Activated CD8-positive, alpha-beta memory T cell treated with anti-CD3 and anti-CD28 coated beads for 36 hours (primary cell): Measurements from ENCODE around the gene TDRD6. TPM values are rescaled to one million over a fixed set of nuclear protein-coding genes. Genes with fewer than 3 reads are reported as not detected.
"Not testable (repeated sequence)": the region's sequence is repeated elsewhere in the genome, so short reads cannot be mapped to it uniquely, and the experiment has no call there.

Experiments used
- CTCF ChIA-PET: fragments of 350-600 bp; sonication (Branson Sonifier 250); formaldehyde crosslinking; loops from one replicate; lab custom pipeline; 2021; ENCODE audit warnings: antibody characterized with exemption; lab: Charles Lee
- POLR2A ChIA-PET: fragments of 350-600 bp; sonication (Branson Sonifier 250); formaldehyde crosslinking; loops from one replicate; lab custom pipeline; 2021; ENCODE audit warnings: antibody characterized with exemption; lab: Charles Lee
- total RNA-seq, 2 experiments: library from RNA; stranded (reverse); gene quantifications; one replicate each; pipeline ENCODE4 v1.2.3, GENCODE V29; 2021

TDRD6 gene, protein sequence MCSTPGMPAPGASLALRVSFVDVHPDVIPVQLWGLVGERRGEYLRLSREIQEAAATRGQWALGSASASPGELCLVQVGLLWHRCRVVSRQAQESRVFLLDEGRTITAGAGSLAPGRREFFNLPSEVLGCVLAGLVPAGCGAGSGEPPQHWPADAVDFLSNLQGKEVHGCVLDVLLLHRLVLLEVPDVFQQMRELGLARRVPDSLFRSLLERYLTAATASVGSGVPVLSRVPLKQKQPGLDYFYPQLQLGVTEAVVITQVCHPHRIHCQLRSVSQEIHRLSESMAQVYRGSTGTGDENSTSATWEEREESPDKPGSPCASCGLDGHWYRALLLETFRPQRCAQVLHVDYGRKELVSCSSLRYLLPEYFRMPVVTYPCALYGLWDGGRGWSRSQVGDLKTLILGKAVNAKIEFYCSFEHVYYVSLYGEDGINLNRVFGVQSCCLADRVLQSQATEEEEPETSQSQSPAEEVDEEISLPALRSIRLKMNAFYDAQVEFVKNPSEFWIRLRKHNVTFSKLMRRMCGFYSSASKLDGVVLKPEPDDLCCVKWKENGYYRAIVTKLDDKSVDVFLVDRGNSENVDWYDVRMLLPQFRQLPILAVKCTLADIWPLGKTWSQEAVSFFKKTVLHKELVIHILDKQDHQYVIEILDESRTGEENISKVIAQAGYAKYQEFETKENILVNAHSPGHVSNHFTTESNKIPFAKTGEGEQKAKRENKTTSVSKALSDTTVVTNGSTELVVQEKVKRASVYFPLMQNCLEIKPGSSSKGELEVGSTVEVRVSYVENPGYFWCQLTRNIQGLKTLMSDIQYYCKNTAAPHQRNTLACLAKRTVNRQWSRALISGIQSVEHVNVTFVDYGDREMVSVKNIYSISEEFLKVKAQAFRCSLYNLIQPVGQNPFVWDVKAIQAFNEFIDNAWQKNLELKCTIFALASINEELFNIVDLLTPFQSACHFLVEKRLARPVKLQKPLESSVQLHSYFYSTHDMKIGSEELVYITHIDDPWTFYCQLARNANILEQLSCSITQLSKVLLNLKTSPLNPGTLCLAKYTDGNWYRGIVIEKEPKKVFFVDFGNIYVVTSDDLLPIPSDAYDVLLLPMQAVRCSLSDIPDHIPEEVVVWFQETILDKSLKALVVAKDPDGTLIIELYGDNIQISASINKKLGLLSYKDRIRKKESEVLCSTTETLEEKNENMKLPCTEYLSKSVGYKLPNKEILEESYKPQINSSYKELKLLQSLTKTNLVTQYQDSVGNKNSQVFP (N-terminal part only)
- not detected for total RNA-seq

DNA sequence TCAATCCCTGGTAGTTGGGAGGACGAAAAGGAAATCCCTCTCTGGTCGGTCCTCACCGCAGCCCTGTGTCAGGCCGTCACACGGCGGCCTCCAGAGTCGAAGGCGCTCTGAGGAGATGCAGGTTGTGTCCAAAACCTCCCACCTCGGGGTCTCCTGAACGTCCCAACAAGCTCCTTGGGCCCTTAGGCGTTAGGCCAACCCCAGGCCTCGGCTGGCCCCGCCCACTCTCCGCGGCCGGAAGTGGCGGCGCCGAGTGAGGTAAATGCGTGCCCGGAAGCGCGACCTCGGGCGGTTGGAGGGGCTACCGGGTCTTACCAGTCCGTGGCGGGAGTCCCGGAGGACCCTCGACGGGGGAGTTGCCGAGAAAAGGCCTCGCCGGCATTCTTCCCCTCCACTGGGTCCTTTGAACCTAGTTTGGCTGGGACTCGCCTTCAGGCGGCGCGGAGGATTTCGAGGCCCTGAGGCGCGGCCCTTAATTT is at the start of gene TDRD6:
TSS of gene TDRD6 (plus strand) at position 267 of the 479 bp plus-strand sequence. CDS start 244 bp downstream, outside the sequence.
- ChIA-PET CTCF (no interaction called here), POLR2A (no interaction called here)

DNA sequence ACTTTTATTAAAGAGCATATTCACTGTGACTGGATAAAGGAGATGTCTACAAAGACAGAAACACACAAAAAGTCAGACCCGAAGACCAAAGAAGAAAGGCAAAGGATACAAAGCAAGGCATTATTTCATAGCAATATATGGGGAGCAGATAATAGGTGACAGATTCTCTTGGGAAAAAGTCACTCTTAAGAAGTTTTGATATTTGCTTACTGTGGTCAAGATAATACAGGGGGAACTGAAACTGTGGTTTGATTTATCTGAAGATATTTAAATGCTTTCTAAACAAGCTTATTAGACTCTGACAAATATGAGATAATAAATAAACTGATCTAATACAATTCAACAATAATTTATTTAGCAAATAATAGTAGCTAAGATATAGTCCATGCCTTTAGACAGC is 49.8 kb upstream of the TDRD6 start:
- CTCF ChIA-PET = no interaction called here
- POLR2A ChIA-PET = no interaction called here

DNA sequence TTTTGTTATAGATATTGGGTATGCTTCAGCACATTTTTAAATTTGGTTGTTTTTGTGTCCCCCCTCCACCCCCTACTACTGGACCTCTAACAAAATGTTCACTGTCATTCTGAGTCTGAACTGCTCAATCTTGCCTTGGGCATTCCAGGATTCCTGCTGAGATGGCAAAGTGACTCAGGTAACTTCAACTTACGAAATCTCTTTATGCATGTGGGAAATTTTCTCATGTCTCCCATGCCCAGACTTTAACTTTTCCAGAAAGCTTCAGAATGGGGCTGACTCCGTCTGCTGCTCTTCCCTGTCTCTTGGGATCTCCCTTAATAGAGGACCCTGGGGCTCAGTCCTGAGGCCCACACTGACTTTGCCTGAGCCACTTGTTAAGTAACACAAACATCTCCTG is 49.0 kb upstream of the TDRD6 start:
- CTCF ChIA-PET = no interaction called here
- POLR2A ChIA-PET = no interaction called here

DNA sequence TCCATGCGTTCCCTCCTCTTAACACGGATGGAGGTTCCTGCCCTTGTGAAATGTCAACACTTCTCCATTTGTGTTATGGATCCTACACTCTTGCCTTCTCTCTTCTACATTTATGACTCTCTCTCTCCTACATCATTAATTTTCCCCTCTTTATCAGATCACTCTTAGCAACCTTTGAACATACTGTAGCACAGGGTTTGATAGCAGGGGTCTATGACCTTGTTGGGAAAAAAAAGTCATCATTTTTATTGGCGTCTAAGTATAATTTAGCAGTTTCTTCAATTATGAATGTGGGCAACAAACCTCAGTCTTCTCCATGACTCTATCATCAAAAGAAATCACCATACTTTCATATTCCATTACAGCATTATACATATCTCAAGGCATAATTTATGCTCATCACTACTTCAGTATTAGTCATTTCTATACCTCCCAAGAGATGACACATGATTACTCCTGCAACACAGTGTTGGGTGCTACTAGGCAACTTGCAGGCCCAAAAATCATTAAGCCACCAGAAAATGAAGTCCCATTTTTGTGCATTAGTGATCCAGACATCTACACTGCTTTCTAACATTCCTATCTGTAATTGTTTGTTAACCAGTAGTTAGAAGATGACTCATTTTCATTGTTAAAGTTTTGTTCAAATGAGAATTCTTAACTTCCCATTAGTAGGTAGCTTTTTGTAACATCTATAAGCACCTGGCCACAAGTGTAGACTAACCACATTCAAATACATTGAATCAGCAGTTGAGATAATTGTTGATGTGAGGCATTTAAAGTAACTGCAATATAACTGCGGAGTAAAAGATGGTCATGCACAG is 44.5 kb upstream of the TDRD6 start:
- CTCF ChIA-PET = no interaction called here
- POLR2A ChIA-PET = no interaction called here

DNA sequence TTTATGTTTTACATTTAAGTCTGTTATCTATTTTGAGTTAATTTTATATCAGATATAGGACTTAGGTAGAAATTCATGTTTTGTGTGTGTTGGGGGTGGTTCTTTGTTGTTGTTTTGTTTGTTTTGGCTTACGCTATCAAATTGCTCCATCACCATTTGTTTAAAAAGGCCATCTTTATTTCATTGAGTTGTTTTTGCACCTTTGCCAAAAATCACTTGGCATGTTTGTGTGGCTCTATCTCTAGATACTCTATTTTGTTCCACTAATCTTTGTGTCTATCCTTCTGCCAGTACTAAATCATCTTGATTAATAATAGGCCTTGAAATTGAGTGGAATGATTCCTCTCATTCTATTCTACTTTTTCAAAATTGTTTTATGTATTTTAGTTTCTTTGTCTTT is 42.4 kb upstream of the TDRD6 start:
- ChIA-PET POLR2A (no interaction called here), CTCF (no interaction called here)

DNA sequence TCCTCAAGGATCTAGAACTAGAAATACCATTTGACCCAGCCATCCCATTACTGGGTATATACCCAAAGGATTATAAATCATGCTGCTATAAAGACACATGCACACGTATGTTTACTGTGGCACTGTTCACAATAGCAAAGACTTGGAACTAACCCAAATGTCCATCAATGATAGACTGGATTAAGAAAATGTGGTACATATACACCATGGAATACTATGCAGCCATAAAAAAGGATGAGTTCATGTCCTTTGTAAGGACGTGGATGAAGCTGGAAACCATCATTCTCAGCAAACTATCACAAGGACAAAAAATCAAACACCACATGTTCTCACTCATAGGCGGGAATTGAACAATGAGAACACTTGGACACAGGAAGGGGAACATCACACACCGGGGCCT is 39.6 kb upstream of the TDRD6 start:
- POLR2A ChIA-PET, CTCF ChIA-PET: not testable (repeated sequence)

DNA sequence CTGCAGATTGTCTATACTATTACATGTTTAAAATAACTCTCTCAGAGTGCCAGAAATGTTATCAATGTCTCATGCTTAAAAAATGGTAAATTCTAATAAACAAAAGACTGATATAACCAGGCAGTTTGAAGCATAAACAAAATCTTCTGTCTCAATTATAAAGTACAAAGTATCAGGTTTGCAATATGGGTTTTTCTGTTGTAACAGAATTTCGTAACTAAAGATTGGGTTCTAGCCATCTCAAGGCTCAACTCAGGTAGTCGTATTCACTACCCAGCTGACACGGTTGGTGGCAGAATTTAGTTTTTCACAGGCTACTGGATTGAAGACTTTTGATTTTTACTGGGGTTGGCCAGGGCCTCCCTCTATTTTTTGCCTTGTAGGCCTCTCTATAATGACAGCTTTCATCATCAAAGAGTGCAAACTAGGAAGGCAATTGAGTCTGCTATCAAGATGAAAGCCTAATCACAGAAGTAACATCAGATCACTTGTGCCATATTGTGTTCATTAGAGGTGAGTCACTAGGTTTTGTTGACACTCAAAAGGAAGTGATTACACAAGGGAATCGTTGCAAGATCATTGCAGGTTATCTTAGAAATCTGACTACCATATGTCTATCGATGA is 38.7 kb upstream of the TDRD6 start:
- POLR2A ChIA-PET = no interaction called here
- CTCF ChIA-PET = no interaction called here

DNA sequence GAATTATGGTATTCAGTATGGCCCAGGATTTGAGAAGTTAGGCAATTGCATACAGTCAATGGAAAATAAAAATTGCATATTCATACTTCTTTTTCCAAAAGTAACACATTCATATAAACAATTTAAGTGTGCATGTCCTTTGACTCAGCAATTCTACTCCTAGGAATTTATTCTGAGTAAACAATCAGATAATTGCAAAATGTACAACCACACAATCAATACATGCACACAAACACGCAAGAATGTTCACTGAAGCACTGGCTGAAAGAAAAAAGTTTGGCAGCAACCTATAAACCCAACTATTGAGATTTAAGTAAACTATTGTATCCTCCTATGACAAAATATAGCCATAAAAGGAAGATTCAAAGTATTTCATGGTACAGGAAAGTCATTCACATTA is 36.7 kb upstream of the TDRD6 start:
- ChIA-PET CTCF (interaction anchor here (0.6 kb wide), 1 partner anchor 29 kb away, joined by 3 read pairs; no protein-coding TSS in a partner anchor), POLR2A (no interaction called here)

DNA sequence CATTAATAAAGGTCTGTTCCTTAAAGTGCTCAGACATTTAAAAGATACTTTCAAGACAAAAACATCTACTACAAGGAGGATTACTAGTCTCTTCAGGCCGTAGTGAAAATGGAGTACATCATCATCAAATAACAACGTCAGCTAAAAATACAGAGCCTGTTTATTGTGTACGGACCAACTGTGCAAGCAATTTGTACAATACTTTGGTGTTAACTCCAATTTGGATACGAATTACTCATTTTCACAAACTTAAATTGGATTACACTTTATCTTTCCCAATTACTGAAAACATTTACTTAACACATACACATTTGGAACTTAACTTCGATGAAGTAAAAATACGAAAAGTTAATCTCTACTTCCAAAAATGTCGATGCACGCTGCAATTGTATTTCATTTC is 35.9 kb upstream of the TDRD6 start:
- ChIA-PET CTCF (no interaction called here), POLR2A (no interaction called here)

DNA sequence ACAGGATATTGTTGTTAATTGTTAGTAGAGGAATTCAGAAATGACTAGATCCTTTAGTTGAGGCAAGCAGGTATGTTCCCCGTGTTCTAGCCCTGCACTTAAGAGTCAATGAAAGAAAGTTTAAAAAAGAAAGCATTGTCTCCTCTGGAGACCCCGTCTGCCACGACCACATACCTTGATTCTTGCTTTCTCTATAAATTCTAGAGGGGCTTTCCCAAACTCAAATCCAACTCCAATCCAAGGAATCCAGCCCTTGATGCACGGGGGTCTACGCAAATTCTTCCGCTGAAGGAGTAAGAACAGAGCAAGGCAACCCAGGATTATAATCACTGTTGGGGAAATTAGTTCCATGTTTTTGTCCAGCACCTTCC is 35.5 kb upstream of the TDRD6 start:
- POLR2A ChIA-PET = no interaction called here
- CTCF ChIA-PET = no interaction called here

DNA sequence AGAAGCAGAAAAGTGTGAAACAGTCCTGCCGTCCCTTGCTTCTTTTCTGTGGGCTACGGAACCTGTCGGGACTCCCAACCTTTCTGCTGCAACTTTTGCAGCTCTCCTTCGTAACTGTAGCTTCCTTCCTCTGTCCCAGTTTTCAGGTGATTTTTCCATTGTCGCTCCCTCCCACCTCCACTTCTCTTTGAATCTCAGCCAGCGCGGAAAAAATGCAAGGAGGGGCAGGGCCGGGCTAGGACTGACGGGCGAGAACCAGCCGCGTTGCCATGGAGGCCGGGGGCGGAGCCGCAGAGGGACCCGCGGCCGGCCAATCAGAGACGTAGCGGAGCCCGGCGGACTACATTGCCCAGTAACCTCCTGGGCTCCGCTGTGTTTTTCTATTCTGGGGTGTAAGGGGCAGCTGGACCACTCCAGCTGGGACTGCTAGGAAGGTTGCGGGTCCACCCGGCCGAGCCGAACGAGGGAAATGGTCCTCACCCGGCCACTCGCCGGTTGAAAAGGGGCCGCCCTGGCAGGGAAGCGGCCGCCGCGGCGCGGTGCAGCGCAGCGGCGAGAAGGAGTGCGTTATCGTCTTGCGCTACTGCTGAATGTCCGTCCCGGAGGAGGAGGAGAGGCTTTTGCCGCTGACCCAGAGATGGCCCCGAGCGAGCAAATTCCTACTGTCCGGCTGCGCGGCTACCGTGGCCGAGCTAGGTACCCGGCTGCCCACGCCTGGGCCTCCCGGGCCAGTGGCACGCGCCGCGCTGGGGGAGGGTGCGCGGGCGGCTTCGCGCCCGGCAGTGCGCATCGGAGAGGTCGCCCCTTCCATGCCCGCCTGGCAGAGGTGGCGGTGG is 34.9 kb upstream of the TDRD6 start, which contains the start of the genes CYP39A1 and SLC25A27:
TSS of gene CYP39A1 (minus strand) at position 216 of the 836 bp plus-strand sequence. CDS start 236 bp downstream, outside the sequence.
TSS of gene SLC25A27 (plus strand) at position 373 of the 836 bp plus-strand sequence. CDS start at position 591, 218 bp downstream.
- CTCF ChIA-PET = no interaction called here
- POLR2A ChIA-PET = no interaction called here

DNA sequence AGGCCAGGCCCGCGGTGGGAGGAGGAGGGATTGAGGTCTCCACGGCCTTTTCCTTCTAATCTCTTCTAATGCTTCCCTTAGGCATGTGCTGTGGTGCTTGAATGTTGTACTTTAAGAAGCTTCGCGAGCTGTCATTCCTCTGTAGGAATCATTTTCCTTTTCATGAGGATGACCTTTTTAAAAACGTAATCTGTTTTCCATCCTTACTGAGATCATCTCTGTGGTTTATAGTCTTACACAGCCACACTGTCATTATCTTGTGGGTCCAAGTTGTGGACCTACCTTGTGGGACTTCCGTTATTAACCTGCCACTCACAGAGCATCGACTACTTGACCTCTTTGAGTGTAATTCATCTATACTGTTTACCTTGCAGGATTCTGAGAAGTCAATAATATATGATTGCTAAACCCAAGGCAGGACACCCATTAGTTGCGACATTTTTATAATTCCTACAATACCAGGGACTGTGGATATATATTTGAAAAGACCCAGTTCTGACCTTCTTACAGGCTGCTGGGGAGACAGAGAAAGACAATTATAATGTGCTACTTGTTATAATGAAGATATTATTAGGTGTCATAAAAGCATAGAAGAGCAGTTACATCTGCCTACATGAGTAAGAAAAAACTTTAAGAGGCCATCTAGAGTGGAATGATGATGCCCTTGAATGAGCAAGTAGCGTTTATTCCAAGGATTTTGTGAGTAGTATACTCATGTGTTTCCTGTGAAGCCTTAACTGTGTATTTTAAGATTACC is 34.1 kb upstream of the TDRD6 start:
- CTCF ChIA-PET = no interaction called here

DNA sequence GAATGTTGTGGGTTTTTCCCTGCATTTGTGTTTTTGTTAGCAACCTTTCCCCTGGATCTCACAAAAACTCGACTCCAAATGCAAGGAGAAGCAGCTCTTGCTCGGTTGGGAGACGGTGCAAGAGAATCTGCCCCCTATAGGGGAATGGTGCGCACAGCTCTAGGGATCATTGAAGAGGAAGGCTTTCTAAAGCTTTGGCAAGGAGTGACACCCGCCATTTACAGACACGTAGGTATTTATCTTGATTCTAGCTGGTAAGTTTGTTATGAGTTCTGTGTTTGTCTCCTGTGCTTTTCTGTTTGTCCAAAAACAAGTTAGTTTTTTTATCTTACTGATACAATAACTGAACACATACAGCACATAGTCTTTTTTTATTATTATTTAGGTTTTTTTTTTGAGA is 31.9 kb upstream of the TDRD6 start:
- CTCF ChIA-PET = no interaction called here
- POLR2A ChIA-PET = no interaction called here

More for the DNA sequence above, 34.1 kb upstream of the TDRD6 start:
- POLR2A ChIA-PET = no interaction called here

DNA sequence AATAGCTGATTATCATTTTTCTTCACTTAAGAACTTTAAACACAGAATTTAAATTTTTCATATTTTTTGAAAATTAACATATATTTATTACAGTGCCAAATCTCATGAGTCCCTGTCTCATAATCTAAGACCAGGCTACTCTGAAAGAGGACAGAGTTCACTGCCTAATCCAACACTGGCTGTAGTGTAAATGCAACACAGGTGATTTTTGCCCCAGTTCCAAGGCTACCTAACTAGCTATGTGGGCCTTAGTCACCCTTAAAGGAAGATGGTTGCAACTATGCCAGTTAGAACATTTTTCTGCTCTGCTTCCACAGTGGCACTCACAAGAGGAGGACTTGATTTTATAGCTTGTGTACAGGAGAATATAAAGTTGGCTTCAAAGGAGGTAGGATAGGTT is 30.0 kb upstream of the TDRD6 start:
- CTCF ChIA-PET = no interaction called here

DNA sequence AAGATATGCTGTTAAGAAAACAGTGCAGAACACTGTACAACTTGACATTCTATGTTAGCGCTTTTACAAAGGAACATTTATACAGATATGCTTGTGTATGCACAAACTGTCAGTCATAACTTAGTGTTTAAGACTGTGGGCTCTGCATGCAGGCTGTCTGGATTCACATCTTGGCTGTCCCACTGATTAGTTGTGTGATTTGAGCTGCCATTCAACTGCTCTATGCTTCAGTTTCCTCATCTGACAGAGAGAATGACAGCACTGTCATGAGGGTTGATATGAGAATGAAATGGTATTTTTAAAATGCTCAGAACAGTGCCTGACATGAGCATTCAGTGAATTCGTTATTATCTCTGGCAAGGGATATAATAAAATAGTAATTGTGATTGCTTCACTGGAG is 26.2 kb upstream of the TDRD6 start:
- POLR2A ChIA-PET = no interaction called here
- CTCF ChIA-PET = no interaction called here

More for the DNA sequence above, 30.0 kb upstream of the TDRD6 start:
- POLR2A ChIA-PET = no interaction called here

DNA sequence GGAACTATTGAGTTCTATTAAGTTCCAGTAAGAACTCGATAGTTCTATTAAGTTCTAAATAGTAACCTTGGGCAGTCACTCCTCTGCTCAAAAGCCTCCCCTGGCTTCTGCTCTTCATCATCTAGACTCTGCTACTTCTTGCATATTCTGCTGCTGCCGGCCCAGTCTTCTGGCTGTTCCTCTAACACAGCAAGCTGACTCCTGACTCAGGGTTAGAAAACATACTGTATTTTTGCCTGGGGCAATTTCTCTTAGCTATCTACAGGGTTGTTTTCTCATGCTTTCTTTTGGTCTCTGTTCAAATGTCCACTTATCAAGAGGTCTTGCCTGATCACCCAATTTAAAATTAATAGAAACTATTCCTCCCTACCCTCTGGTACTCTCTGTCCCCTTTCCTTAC is 20.3 kb upstream of the TDRD6 start:
- ChIA-PET POLR2A (no interaction called here), CTCF (no interaction called here)

DNA sequence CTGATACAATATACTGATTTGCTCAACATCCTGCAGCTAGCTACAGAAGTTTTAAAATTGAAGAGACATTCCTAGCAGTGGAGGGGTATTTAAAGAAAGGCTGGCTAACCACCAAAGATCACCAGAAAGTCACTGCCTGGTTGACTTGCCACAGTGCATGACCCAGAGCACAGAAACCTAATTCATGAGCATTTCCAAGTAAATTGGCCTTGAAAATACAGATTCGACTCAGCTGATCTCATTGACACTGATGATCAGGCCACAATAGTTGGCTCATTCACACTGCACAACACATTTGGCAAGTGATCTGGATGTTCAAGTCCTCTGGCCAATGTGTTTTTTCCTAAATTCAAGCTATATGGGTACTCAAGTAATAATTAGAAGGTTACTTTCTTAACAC is 13.3 kb upstream of the TDRD6 start:
- CTCF ChIA-PET = no interaction called here

More for the DNA sequence above, 13.3 kb upstream of the TDRD6 start:
- POLR2A ChIA-PET = no interaction called here
